ENCODE measurements around the gene ZBTB43.

ZBTB43 gene

GRCh38 chr9:126832440-126832839 is 27.6 kb downstream of the ZBTB43 start:
- DNase-seq = no peak

DNA sequence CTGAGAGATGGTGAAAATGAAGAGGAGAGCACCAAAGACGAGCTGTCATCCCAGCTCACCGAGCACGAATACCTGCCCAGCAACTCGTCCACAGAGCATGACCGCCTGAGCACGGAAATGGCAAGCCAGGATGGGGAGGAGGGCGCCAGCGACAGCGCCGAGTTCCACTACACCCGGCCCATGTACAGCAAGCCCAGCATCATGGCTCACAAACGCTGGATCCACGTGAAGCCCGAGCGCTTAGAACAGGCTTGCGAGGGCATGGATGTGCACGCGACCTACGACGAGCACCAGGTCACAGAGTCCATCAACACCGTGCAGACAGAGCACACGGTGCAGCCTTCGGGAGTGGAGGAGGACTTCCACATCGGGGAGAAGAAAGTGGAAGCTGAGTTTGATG is 28.2 kb downstream of the ZBTB43 start:
- no peak for DNase-seq

DNA sequence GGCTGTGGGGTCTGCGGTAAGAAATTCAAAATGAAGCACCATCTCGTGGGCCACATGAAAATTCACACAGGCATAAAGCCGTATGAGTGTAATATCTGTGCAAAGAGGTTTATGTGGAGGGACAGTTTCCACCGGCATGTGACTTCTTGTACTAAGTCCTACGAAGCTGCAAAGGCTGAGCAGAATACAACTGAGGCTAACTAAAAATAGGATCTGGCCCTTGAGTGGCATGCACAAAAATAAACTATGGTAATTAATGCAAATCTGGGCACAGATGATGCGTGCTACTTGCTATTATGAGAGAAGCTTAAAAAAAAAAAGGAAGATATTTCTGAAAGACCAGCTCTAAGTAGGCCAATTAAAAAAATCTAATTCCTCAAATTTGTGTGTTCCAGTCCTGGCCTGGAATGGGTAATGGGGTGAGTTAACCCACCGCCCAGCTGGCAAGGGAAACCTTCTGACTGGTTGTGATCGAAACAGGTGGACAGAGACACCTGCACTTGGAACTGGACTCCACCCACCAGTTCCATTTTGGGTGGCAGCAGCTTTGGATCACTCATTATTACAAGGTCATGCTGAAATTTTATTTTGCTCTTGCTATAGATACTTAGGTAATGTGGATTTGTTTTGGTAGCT is 29.0 kb downstream of the ZBTB43 start:
- DNase-seq = no peak

GRCh38 chr9:126834672-126835071 is 29.8 kb downstream of the ZBTB43 start:
- no peak for DNase-seq

DNA sequence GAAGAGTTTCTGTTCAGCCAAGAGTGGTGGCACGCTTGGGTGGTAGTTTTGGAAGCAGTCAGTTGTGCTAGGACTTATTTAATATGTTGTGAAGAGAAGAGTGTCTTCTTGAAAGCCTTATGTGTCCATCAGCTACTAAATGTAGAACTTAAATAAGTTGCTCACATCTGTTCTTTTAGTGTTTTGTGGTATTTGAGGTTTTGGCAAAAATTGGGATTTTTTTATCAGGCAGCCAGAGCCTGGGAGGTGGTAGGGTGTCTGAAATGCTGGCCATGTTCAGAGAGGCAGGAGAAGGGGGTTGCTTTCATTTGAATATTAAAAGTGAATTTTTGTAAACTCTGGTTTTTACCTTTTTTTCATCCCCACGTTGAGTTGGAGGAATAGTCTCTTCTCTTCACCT is 31.4 kb downstream of the ZBTB43 start:
- no peak for DNase-seq

- no peak for DNase-seq
Observed at GRCh38 chr9:126838055-126838811, 33.4 kb downstream of the ZBTB43 start.

GRCh38 chr9:126838895-126839294 is 34.1 kb downstream of the ZBTB43 start:
- DNase-seq = no peak

- DNase-seq = no peak
Observed at GRCh38 chr9:126839301-126839700, 34.5 kb downstream of the ZBTB43 start.

DNA sequence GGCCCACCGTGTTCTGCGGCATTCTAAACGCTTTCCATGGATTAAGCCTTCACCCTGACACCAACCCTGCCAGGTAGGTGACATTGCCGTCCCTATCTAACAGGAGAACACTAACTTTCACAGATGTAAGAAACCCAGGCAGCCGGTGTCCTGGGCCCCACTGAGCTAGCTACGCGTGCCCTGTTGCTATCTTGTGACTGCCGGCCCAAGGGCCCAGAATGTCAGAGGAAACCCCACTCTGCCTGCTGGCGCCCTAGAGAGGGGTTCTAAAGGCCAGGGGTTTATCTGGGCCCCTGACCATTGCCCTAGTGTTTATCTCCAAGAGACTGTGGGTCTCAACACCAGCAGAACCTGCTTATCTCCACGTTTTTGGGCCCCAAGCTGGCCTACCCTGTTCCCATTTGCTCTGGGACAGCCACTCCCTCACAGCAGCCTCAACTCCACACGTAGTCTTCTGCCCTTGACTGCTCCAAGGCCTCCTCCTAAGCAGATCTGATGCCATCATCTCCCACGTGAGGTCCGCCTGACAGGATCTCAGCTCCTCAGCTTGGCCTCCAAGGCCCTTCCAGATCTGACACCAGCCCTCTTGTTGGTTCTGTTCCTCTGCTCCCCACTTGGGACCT is 37.5 kb downstream of the ZBTB43 start:
- no peak for DNase-seq

- no peak for DNase-seq
Observed at GRCh38 chr9:126842977-126843799, 38.3 kb downstream of the ZBTB43 start.

DNA sequence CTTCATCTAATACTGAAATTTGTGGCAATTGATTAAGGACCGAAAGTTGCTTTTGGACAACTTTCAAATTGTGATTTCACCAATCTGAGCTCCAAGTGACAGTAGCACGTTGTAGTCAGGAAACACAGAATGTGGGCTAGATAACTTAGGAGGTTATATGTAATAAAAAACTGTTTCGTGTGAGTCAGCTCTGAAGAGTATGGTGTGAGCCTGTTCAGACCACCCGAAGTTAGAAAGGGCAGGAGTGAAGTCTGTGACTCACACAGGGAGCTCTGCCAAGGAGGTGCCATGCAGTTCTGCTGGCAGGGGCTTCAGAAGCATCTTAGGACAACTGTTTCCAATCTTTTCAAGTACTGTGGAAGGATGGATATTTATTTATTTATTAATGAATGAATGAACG is 39.2 kb downstream of the ZBTB43 start:
- DNase-seq = no peak

DNA sequence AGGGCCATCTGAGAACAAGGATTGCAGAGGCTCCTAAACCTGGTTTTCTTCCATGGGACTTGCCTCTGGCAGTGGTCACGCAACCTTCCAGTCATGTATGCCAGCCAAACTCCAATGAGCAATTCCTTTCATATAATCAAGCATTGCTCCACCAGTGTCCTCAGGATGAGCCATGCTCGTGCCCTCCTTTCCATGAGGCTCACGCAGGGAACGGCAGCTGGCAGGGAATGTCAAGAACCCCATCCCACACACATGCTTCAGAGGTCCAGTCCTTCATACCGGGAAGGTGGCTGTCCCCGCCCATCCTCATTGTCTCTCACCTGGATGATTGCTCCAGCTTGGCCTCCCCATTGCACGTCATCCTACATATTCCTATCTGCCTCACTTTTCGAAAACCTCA is 42.2 kb downstream of the ZBTB43 start:
- DNase-seq = no peak

GRCh38 chr9:126849591-126850225 is 44.9 kb downstream of the ZBTB43 start:
- no peak for DNase-seq

GRCh38 chr9:126851286-126851880 is 46.5 kb downstream of the ZBTB43 start:
- DNase-seq = no peak

DNA sequence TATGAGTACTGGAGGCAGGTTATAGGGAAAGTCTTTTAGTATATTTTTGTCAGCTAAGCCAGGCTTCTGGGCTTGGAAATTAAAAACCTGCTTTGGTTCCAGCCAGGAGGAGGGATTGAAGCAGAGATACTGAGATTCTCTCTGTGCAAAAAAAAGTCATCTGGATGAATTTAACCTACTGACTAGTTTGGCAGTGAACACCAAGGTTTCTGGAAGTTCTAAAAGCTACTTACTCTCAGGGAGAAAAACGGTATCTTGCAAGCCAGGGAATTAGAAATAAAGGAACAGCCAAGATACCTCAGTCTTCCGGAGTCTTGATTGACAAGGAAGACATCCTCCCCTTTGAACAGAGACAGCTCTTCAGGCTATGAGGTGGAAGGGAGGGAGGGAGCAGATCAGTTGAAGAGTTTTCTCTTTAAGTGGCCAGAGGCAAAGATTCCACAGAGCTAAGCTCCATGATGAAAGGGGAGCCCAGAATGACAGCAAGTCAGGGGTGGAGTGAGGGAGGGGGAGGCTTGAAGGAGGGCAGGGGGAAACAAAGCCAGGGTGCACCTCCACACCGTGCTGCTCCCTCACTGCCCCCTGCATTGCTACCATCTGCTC is 47.3 kb downstream of the ZBTB43 start:
- no peak for DNase-seq

GRCh38 chr9:126853667-126854066 is 48.8 kb downstream of the ZBTB43 start:
- DNase-seq = no peak

DNA sequence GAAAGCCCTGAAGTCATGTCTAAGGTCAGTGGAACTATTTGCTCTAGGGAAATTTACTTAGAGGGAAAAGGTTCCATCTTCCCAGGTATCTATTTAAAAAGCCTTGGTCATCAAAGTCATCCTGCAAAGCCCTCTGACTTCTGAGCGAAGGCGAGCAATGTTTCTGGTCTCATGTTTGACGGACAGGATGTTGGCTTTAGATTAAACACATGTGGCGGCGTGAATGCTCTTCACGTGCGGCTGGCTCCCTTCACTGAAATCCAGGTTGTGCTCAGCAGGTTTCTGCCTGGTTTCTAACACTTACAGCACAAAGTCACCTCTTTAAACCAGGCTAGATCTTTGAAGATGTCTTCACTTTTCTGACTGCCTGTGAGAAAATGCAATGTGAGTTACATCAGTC is 49.9 kb downstream of the ZBTB43 start:
- no peak for DNase-seq

- no peak for DNase-seq
Observed at GRCh38 chr9:126856326-126856877, 51.6 kb downstream of the ZBTB43 start.

GRCh38 chr9:126857261-126857960 is 52.6 kb downstream of the ZBTB43 start:
- no peak for DNase-seq

- DNase-seq = no peak
Observed at GRCh38 chr9:126859111-126859510, 54.3 kb downstream of the ZBTB43 start.
